GM12873 (cell line): ENCODE data around the gene TRIM62.

Experiments
- CTCF ChIP-seq: IDR thresholded peaks from 2 replicates; pipeline ENCODE4 v1.5.1; 2012; ENCODE audit warnings: low read depth, mild to moderate bottlenecking, moderate library complexity, low read length, control low read depth; ENCODE audit not compliant: insufficient read depth; ENCODE audit errors: missing control alignments

TRIM62 gene

DNA sequence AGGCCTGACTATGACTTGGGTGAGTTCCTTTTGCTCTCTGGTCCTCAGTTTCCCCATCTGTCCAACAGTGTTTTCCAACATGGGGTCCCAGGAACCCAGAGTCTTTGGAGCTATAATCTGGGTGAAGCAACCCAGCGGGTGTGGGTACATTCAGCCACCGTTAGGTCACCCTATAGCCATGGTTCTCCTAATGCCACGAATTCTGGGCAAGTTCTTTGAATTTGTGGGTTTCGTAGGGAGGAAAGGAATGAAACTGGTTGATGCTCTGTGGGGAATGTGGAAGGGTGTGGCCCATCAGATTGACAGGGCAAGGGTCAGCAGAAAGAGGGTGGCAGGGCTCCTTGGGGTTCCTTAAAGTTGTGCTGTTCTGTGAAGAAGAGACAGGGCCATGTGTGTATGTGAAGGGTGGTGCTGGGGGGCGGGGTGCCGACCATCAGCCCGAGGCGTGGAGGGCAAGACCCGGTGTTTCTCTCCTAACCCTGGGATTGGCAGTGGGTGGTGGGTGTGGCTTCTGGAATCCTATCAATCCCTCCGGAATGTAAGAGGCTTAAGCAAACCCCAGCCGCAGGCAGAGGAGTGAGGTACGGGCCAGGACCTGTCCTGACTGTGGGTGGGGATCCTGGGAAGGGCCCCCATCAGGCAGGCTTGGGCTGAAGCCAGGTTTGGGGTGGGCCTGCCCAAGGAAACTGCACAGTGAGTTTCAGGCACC is 39.0 kb upstream of the TRIM62 start:
- TF ChIP-seq CTCF, result no peak

DNA sequence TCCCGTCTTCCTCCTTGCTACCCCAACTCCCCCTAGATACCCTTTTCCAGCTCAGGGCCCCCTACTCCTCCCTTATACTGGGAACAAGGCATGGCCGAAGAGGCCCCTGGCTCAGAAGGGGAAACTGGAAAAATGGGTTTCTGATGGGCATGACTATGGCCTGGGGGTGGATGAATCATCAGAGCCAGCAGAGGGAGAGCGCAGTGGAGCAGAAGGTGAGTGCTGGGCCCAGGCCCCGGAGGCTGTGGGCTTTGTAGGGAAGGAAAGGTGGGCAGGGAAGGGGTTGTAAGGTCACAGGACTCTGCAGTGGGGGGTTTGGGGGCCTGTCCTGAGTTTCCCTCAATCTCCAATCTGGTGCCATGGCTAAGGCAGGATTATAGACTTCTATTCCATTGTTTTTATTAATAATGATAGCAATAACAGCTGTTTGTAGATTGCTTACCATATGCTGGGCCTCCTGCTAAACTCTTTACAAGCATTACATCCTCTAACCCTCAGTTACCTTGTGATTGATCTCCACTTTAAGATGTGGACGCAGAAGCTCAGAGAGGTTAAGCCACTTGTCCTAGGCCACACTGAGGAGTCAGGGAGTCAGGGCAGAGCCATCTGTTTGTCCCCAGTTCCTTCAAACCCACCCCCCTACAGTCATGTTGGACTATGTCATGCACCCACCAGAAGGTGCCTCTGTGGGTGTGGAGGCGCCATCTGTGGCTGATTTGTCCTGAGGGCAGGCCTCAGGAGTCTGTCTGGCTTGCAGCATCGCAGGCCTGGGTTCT is 38.2 kb upstream of the TRIM62 start:
- TF ChIP-seq CTCF, result no peak

DNA sequence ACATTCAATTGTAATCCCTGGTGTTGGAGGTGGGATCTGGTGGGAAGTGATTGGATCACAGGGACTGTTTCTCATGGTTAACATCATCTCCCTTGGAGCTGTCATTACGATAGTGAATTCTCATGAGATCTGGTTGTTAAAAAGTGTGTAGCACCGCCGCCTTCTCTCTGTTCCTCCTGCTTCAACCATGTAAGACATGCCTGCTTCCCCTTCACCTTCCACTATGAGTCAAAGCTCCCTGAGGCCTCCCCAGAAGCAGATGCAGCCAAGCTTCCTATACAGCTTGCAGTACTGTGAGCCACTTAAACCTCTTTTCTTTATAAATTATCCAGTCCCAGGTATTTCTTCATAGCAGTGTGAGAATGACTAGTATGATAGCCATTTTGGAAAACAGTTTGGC is 30.1 kb upstream of the TRIM62 start:
- no peak for TF ChIP-seq CTCF

GRCh38 chr1:33206340-33206739 is 24.5 kb upstream of the TRIM62 start:
- no peak for TF ChIP-seq CTCF

DNA sequence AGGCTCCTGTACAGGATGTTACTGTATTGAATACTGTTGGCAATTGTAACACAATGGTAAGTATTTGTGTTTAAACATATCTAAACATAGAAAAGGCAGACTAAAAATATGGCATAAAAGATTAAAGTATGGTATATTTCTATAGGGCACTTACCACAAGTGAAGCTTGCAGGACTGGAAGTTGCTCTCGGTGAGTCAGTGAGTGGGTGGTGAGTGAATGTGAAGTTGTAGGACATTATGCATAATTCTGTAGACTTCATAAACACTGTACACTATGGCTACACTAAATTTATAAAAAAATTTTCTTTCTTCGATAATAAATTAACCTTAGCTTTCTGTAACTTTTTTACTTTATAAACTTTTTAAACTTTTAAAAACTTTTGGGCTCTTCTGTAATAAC is 13.7 kb upstream of the TRIM62 start:
- TF ChIP-seq CTCF, result no peak

- TF ChIP-seq CTCF, result no peak
Observed at GRCh38 chr1:33191731-33192275, 10.0 kb upstream of the TRIM62 start.

DNA sequence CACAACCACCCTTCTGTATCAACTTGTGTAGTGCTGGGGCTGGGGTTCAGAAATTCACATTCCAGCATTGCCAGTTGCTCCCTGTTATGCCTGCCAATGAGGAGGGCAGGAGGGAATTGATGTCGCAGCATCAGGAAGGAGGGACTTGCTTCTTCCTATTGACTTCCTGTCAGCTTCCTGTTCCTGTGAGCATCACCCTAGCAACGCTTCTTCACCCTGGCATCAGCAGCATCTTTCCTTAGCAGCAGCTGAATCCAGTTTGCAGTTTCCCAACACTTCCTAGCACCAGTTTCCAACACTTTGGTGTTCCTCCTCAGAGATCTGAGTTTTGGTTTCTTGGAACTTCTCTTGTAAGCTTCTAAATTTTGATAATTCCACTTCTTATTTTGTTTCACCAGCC is 8.9 kb upstream of the TRIM62 start:
- no peak for TF ChIP-seq CTCF
